Fibroblast of peridontal ligament (primary cell): Measurements from ENCODE around the gene RNF225.
"Not testable (repeated sequence)": the region's sequence is repeated elsewhere in the genome, so short reads cannot be mapped to it uniquely, and the experiment has no call there.

ENCODE experiments used
- DNase-seq: peaks from one replicate; pipeline ENCODE4 v3.0.0-alpha.2; 2010; ENCODE audit errors: extremely low read depth

Gene RNF225

DNA sequence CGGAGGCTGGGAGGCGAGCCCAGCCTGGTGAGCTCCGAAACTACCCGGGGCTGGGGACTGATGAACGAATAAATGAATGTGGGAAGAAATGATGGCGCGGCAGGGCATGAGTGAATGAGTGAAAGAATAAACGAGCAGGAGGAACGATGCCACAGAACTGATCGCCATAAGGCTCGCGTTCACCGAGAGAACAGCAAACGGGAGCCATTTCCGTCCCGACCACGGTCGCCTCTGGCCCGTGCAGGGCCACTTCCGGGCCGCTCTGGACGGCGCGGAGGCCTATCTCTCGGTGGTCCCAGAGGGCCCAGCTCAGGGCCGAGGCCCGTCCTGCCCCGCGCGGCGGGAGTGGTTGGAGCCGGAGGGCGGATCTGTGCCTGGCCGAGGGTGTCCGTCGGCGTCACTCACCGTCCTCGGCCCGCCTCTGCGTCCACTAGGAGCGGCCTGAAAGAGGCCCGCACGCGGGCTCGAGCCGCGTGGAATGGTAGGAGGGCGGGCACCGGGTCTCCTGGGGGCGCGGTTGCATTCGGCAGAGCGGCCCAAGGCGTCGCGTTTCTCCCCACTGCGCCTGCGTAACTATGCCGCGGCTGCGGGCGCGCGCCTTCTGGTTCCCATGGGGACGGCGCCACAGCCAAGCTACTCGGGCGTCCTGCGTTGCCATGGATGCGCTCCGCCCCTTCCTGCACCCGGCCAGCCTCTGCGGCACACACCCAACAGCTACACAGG is 33.0 kb upstream of the RNF225 start, which contains the start of gene ZNF497:
Gene ZNF497 (minus strand): TSS at position 480 of the 723 bp plus-strand sequence. CDS start 5,116 bp downstream, outside the sequence.
- peak; percentile 95 for DNase-seq

DNA sequence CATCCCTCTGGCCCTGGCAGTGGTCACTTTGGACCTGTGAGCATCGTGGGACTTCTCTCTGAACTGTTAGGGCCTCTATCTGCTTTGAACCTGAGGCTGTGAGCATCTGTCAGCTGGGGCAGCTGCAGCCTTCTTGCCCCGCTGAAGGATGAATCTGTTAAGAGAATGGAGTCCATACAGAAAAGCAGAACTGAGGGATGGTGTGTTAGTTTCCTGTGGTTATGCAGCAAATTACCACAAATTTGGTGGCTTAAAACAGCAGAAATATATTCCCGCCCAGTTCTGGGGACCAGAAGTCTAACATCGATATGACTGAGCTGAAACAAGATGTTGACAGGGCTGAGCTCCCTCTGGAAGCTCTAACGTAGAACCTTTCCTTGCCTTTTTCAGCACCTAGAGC is 31.3 kb upstream of the RNF225 start:
- no peak for DNase-seq

DNA sequence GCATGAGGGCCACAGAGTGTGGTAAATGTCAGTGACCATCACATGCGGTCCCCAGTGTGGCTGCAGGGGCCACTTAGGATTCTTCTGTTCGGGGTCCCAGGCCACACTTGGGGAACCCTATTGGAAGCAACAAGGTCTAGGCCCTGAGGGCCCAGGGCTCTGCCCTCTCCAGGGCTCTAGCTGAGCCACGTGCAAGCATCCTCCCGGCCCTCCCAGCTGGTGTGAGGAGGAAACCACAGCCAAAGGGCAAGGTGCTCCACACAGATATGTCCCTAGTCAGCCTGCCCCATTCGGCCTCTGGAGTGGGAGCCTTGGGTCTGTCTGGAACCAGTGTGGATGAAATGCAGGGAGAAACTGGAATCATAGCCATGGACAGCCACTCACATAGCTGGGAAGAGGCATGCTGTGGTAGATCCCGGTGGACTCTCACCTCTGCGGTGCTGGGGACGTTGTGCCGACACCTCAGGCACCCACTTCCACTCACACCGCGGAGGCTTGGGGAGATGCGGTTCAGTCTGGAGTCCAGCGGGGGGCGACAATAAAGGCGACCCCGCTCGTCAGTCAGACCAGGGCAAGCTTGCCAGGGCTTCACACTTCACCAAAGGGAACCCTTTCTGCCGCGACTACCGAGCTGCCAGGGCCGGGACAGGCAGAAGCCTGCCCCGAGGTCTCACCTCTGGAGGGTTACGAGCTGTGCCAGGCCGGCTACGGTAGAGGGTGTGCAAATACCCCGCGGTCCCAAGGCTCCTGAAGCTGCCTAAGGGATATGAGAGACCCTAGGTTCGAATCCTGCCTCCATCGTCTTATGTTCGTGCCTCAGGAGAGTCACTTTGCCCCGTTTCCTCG is 28.6 kb upstream of the RNF225 start:
- DNase-seq: no peak

DNA sequence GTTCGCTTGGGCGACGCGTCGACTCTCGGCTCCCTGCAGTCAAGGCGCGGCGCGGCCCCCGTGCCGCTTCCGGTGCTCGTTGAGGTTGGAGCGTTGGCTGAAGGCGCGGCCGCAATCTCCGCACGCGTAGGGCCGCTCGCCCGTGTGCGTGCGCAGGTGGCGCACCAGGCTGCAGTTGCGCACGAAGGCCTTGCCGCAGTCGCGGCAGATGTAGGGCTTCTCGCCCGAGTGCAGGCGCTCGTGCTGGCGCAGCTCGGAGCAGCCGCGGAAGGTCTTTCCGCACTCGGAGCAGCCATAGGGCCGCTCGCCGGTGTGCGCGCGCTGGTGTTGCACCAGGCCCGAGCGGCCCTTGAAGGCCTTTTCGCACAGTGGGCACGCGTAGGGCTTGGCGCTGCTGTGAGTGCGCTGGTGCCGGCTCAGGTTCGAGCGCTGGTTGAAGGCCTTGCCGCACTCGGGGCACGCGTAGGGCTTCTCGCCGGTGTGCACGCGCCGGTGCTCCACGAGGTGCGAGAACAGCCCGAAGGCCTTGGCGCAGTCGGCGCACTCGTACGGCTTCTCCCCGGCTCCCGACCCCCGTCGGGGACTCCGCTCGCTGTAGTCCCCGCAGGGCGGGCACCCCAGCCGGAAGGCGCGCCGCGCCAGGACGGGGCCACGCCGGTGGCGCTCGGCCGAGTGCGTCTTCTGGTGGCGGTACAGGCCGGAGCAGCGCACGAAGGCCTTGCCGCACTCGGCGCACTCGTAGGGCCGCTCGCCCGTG is 27.6 kb upstream of the RNF225 start:
- no peak for DNase-seq

DNA sequence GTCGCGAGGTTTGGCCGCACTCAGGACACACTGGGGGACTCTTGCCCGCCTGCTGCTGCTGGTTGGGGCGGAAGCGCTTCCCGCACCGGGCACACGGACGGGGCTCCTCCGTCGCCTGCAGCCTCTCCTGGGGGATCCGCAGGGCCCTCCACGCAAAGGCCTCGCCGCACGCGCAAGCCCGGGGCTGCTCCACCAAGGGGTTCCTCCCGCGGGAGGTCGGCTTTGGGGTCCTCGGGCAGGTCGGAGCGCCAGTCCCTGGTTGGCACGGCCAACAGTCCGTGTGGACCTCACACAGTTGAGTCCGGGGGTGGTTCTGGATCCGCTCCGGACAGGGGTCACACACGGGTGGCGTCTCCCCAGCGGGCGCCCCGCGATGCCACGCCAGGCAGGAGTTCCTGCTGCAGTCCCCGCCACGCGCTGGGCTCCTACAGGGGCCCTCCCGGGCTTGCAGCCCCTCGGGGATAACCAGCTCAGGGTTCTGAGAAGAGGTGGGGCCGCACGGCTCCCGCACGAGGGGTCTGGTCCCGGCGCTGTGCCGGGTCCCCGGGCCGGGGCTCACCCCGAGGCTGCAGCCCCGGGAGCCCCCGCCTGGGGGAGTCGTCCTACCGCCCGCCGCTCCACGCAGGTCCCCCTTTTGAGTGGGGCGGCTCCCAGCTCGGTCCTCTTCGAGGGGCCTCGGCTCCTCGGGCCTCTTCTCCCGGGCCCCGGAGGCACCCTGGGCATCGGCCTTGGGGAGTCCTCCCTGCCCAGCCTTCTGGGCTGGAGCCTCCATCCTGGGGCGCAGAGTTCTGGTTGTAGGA is 26.7 kb upstream of the RNF225 start:
- no peak for DNase-seq

DNA sequence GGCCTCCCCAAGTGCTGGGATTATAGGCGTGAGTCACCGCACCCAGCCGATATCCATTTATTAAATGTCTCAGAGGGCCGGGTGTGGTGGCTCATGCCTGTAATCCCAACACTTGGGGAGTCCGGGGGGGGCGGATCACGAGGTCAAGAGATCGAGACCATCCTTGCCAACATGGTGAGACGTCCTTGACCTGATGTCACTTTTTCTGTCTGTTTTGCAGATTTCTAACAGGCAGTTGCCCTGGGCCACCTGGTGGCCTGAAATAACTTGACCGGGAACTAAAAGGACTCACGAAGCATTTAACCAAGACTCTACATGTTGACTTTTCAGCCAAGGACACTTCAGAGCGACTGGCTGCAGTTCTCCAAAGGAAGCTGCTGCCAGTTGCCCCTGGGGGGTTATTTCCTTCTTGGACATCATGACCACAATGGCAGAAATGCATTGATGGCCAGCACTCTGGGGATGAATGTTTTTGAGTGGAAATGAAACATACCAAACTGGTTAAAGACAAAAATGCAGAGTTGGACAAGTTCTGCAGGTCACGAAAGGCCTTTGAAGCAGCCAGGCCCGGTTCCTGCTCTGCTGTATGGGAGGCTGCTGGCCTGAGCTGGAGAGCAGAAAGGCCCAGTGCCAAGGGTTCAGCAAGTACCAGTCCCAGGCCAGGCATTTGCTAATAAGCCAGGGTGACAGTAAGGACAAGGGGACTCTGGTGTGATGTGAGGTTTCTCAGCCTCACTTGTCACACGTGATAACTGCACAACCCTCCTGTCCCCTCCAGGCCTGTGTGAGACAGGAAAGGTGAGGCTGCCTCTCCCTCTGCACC is 22.9 kb upstream of the RNF225 start:
- no peak for DNase-seq

DNA sequence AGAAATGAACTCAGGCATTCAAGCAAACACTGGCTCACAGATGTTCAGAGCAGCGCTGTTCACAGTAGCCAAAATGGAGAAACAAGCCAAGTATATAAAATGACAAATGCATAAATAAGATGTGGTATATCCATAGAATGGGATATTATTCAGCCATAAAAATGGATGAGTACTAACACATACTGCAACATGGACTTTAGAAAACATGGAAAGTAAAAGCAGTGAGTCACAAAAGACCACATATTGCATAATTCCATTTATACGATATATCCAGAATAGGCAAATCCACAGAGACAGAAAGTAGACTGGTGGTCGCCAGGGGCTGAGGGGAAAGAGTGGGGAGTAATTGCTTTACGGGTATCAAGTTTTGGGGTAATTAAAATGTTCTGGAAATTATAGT is 21.3 kb upstream of the RNF225 start:
- peak; percentile 34 for DNase-seq

DNA sequence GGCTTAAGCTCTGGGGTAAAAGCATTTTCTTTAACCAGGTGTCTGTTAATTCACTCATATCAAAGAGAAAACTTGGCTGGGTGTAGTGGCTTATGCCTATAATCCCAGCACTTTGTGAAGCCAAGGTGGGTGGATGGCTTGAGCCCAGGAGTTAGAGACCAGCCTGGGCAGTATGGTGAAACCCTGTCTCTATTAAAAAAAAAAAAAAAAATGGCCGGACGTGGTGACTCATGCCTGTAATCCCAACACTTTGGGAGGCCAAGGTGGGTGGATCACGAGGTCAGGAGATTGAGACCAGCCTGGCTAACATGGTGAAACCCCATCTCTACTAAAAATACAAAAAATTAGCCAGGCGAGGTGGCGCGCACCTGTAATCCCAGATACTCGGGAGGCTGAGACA is 18.7 kb upstream of the RNF225 start:
- DNase-seq: not testable (repeated sequence)

DNA sequence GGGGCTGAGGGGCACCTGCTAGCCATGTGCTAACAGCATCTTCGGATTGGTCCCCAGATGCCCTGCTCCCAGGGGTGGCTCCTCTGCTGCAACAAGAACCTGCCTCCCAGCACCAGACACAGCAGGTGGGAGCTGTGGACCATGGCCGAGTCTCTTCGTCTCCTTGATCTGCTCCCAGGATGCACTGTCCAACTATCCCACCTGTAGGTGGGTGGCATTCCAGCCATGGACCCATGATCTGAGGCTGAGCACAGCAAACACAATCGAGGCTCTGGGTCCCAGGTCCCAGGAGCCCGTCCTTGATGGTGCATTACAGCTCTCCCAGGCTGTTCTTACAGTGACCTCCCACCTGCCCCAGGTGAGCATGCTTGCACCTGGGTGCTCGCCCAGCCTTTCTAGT is 16.2 kb upstream of the RNF225 start:
- no peak for DNase-seq

DNA sequence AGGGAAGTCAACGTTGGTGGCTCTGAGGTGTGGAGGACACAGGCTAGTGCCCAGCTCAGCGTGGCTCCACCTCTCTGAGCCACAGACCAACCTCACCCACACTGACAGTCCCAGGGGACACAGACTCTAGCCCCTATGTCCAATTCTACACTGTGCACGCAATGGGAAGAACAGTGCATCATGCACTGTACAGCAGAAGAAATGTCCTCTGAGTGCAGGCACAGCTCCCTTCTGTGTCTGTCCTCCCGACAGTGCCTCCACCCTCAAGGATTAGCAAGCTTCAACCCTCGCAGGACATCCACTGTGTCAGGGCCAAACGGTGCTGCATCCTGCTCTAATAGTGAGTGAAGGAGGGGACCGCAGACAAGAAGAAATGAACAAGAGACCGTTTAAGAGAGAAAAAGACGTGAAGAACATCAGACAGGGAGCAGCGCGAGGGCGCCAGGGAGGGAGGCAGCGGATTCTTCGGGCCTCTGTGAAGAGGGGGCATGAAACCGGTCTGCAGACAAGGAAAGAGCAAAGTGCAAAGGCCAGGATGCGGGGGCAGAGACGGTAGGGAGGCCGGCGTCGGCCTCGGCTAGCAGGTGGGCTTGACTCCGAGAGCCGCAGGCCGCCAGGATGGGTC is 15.3 kb upstream of the RNF225 start:
- DNase-seq: no peak

DNA sequence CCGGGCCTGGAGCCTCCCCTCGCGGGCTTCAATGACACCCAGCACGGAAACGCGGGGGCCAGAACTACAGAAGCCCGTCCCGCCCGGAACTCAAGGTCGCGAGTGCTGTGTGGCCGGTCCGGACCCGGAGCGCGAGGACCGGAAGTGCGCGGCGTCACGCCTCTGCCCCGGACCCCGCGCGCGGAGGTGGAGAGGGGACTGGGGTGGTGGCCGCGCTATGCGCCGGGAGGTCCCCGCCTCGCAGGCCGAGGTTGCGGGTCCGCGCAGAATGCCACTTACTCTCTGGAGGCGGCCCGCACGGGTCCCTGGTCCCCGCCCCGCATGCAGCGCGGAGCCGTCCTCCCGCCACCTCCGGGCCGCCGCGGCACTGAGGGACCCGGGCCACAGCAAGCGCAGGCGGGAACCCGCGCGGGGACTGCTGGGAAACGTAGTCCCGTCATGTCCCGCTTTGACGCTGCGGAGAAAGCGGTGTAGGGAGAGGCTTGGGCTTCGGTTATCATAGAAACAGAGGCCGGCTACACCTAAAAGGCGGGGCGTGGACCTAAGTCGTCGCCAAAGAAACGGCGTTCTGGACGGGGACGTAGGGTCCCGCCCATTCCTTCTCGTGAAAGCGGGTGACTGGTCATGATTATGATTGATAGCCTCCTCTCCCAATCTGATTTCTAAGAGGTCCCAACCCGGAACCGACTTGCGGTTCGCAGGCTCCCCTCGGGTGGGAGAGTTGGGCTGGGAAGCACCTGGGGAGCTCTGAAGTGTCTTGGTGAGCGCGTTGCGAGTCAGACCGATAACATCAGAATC is 14.6 kb upstream of the RNF225 start, which contains the start of gene ZNF837:
Gene ZNF837 (minus strand): TSS at position 369 of the 798 bp plus-strand sequence. CDS start 11,698 bp downstream, outside the sequence.
- DNase-seq: peak; percentile 100

DNA sequence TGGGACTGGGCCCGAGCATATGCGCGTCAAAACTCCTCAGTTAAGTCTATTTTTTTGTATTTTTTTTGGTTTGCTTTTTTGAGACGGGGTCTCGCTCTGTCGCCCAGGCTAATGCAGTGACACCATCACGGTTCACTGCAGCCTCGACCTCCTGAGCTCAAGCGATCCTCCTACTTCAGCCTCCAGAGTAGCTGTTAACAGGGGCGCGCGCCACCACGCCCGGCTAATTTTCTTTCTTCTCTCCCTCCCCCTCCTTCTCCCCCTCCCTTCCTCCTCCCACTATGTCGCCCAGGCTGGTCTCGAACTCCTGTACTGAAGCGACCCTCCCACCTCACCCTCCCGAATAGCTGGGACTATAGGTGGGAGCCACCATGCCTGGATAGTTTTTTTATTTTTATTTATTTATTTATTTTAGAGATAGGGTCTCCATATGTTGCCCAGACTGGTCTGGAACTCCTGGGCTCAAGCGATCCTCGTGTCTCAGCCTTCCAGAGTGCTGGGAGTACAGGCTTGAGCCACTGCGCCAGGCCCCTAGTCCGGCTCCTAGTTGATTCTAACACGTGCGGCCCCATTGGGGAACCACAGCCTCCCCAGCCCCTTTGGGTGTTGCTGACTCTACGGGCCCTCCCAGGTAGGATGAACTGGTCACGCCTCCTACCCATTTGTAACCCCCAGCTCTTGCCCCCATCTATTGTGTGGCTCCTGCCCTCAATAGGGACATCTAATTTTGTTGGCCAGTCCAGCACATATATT is 13.8 kb upstream of the RNF225 start:
- no peak for DNase-seq

DNA sequence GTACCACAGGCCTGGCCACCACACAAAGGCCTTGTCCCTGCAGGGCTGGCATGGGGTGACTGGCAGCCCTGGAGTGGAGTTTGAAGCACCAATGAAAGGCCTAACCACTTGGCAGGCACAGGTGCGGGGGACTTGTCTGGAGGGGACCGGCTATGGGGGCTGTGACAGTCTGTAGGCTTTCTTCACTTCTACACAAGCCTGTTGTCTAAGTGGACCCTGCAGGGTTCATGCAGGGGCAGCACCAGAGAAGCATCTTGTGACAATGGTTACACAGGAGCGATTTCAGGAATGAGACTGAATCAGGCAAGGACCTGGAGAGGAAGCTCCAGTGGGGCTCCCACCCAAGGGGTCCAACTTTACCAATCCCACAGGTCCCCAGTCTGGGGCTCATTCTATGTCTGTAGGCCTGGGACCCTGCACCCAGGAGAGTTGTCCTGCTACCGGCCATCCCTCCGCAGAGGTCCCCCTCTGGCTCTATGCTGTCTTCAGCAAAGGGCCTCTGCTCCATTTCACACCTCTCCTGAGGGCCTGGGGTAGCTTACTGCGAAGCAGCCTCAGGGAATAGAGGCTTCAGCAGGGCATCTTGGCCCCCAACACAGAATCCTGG is 12.4 kb upstream of the RNF225 start:
- no peak for DNase-seq

DNA sequence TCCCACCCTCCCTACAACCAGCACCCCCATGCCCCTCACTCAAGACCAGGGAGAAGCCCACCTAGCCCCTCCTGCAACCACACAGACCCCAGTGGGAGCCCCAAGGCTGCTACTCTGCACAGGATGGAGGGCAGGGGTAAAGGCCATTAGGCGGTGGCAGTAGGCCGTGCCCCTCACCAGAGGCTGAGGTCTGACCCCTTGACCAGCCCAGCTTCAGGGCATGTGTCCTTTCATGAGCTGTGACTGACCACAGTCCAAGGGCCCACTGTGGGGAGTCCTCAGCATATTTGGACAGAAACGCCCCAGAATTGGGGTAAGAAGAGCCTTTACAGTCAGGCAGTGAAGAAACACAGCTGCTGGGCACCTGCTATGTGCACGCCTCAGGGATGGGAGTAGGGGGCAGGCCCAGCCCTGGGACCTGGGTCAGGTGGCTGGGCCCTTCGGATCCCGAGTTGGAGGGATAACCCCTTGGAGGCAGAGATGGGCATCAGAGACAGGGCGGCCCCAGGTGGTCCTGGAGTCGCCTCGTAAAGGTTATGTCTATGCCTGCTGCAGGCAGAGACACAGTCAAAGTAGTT is 10.1 kb upstream of the RNF225 start:
- DNase-seq: no peak

DNA sequence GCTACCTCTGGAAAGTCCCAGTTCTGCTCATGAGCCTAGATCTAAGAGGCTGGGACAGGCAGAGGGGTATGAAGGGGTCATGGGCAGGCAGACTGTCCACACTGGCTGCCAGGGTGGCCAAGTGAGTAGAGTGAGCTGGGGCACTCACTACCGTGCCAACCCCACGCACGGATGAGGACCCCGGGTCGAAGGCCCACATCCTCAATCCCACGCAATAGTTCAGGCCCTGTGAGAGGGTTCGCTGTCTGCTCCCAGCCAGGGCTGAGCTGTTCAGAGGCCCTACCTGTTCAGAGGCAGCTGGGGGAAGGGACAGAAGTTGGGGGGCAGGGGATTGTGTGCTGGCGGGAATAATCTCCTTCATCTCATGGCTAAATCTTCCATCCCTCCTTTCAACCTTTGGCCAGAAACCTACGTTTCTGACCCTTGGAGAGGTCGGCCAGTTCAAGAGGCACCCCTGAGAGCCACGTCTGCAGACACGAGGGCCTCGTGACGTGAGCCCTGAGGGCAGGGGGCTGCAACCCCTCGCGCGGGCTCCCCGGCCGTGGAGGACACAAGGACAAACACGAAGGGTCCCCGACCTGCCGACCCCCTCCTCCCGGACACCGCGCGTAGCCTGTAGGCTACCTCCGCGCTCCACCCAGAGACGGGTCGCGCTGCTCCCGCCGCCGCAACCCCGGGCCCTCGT is 9.4 kb upstream of the RNF225 start:
- no peak for DNase-seq

DNA sequence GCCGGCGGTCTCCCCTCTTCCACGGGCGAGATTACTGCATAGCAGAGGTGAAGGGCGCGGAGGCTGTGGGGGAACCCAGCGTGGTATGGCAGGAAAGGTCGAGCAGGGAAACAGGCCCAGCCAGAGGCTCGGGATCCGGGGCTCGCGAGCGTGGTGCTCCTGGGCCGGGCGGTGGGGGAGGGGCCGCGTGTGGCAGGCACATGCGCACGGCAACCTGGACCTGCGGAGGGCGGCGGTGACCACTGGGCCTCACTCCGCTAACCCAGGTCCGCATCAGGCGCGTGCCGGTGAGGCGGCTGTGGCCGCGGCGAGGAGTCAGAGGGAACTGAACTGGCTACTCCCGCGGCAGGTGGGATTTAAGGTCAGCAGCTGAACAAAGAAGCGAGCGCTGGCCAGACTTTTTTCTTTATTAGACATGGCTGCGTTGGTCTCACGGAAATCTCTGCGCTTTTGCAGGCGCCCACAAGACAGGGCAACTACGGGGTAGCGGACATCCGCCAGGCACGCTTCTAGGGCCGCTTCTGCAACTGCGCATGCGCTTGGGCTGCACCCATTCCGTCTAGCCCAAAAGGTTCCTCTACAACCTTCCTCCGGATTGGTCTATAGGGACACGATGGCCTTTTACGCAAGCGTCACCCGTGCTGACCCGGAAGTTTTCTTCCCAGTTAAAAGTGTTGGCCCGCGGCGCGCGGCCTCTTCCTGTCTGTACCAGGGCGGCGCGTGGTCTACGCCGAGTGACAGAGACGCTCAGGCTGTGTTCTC is 8.7 kb upstream of the RNF225 start, which contains the start of gene RPS5:
Gene RPS5 (plus strand): TSS at position 694 of the 762 bp plus-strand sequence. CDS start 869 bp downstream, outside the sequence.
- DNase-seq: peak; percentile 99
